HK-2 (cell line): Measurements from ENCODE around the gene PPP1R3G.
A peak's percentile ranks its signal among the peaks of the same experiment; 100 is the strongest.
"Not testable (repeated sequence)": the region's sequence is repeated elsewhere in the genome, so short reads cannot be mapped to it uniquely, and the experiment has no call there.

Source experiments
- DNase-seq: peaks from one replicate; pipeline ENCODE4 v3.0.0-alpha.2; 2018; ENCODE audit not compliant: unreplicated experiment

Gene PPP1R3G

DNA sequence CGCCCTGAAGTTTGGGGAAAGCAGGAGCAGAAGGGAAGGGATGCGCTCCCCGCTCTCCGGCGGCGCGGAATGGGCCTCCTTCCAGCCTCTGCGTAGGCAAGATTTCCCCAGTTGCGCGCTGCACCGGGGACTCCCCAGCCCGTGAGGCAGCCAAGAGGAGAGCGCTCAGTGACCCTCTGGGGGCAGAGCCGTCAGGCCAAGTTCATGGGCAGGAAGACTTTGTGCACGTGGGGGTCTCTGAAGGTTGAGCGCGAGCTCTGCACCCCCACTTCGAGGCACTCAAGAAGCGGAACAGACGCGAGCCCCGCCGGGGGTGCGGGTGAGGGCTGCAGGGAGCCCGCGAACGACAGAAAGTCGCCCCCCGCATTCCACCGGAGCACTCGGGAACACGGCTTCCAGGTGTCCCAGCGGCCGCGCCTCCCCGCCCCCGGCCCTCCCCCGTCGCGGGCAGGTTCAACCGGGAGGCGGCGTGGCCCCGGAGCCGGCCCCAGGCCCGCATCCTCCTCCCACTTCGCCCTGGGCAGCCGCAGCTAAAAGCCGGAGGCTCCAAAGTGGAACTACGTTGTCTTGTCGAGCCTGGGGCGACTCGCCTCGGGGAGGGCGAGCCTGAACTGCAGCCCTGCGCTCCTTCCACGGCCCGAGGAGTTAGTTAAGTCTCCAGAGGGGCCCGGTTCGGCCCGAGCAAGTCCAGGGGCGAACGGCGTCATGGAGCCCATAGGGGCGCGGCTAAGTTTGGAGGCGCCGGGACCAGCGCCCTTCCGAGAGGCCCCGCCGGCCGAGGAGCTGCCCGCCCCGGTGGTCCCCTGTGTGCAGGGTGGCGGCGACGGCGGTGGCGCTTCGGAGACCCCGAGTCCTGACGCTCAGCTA, at the start of gene PPP1R3G:
TSS of gene PPP1R3G (plus strand) at position 561 of the 867 bp plus-strand sequence. CDS start at position 706, 145 bp downstream.
- peak; percentile 76 for DNase-seq

DNA sequence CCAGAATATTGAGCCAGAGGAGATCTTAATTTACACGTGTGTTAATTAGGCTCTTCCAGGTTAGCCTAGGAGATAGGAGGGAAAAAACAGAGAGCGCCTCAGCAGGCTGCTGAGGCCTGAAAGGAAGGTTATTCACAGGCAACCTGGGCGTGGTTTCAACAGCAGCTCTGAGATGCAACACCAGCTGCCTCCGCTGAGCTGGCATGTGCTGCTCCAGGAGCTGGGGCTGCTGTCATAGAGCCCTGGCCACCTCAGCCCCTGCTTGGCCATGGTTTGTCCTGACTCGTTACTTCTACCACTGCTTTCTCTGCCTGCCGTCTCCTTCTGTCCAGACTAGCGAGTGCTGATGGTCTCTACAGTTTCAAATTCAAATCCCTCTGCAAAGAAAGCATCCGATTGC, 48.9 kb upstream of the PPP1R3G start:
- DNase-seq, result no peak

DNA sequence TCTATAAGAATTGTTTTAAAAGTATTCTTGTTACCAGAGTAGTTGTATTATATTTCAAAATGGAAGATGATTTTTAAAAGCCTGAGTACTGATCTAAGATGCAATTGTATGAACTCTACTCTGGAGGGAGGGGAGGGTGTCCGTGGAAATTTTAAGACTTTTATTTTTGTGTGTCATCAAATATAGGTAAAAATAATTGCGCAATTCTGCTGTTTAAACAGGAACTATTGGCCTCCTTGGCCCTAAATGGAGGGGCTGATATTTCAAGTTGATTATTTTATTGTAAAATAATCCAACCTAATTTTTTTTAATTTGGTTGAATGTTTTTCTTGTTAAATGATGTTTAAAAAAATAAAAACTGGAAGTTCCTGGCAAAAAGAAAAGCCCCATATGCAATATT, 43.2 kb upstream of the PPP1R3G start:
- no peak for DNase-seq

DNA sequence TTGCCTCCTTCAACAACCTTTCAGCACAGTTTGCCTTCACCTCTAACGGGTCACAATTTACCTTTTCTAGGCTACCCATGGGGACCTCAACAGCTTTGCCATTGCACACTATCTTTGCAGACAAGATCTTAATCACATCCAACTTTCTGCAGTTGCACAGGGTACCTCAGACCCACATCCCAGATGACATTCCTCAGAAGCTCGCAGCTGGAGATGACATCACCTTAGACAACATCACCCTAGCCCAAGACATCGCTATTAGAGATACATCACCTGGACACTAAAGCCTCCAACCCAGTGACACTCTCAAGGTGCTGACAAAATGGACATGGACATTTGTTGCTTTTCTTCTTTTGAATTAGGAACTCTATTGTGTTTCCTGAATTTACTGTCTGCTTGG, 42.7 kb upstream of the PPP1R3G start:
- no peak for DNase-seq

DNA sequence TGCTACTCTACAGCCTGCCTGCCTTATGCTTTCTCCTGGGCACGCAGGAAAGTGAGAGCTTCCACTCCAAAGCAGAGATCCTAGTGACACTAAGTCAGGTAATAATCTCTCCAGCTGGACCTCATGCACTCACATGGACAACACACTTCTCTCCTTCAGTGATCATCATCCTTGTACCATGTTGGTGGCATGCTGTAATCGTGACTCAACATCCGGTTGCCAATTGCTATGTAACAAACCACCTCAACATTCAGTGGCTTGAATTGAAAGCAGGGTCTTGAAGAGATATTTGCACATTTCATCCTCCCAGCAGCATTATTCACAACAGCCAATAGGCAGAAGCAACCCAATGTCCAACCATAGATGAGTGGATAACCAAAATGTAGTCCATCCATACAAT, 40.3 kb upstream of the PPP1R3G start:
- DNase-seq, result no peak

DNA sequence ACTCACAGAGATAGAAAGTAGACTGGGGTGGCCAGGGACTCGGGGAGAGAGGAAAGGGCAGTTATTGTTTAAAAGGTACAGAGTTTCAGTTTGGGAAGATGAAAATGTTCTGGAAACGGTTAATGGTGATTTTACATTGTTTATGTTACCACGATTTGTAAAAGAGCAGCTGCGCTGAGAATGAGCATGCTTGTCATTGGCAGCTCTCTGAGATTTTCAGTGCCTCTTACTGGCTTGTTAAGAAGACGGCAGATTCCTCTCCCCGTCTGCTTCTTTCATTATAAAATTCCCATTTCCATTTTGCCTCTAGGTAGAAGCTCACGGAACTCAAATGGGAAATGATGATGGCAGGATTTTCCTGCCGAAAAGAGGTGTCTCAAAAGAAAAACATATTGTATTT, 39.7 kb upstream of the PPP1R3G start:
- DNase-seq, result no peak

DNA sequence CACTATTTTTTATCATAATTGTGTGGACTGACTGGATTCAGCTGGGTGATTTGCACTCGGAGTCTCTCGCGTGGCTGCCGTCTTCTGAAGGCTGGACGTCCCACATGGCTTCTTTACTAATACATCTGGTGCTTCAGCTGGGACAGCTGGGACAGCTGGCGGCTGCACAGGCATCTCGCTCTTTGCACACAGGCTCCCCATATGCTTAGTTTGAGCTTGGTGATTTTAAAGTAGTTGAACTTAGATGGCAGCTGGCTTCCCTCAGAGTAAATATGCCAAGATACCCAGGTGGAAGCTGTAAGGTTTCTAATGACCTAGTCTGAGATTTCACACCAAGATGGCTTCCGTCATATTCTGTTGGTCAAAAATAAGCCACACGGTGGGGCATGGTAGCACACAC, 38.7 kb upstream of the PPP1R3G start:
- no peak for DNase-seq

DNA sequence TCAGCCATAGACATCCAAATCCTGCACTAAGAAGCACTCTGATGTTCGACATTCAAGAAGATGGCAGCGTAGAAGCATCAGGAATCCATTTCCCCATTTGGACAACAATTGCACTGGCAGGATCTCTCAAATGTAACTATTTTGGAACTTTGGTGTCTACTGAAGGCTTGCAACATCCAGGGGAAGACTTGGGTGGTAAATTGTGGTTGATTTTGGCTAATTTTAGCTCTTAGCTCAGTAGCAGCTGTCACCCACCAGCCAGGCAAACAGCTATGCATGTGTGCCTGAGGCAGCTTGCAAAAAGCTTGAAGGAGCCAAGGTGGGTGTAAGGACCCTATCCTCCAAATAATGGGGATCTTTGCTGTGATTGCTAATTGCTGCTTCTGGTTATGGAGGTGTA, 35.1 kb upstream of the PPP1R3G start:
- no peak for DNase-seq

DNA sequence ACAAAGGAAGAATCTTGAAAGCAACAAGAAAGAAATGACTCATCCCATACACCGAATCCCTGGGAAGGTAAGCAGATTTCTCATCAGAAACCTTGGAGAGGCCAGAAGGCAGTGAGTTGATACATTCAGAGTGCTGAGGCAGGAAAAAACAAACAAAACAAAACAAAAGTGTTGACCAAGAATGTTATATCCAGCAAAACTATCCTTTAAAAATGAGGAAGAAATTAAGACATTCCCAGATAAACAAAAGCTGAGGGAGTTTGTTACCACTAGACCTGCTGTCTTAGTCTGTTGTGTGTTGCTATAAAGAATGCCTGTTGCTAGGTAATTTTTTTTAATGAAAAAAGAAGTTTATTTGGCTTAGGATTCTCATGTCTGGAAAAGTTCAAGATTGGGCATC, 33.7 kb upstream of the PPP1R3G start:
- DNase-seq, result no peak

DNA sequence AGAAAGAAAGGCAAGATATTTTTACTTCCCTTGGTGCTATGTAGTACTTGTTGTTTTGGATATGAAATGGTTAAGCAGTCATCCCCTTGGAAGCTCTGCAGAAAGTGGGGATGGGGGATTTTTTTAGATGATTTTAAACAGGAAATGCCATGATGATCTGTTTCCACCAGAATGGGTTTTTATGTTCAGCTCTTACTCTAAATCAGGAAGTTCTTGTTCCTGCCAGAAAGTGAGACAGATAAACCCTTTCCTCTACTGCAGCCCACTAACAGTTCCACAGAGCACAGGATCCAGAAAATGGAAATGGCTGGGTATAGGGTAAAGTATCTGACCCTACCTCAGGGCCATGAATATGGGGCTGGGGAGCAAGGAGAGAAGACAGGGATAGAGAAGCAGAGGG, 32.1 kb upstream of the PPP1R3G start:
- no peak for DNase-seq

DNA sequence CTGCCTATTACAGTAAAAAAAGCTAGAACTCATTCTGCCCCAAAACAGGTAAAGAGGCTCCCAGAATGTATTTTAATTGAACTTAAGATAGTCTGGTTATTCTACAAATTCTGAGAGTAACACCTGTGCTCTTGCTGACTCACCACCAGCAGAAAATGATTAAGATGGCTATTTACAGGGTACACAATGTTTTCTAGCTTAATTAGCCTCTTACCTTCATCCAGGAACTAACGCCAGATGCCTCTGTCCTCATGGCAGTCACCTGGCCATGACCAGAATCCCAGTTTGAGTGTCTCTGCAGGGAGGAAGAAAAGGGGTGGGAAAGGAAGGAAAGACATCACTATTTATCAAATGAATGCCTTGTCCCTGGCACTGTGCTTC, 31.3 kb upstream of the PPP1R3G start:
- DNase-seq, result no peak

DNA sequence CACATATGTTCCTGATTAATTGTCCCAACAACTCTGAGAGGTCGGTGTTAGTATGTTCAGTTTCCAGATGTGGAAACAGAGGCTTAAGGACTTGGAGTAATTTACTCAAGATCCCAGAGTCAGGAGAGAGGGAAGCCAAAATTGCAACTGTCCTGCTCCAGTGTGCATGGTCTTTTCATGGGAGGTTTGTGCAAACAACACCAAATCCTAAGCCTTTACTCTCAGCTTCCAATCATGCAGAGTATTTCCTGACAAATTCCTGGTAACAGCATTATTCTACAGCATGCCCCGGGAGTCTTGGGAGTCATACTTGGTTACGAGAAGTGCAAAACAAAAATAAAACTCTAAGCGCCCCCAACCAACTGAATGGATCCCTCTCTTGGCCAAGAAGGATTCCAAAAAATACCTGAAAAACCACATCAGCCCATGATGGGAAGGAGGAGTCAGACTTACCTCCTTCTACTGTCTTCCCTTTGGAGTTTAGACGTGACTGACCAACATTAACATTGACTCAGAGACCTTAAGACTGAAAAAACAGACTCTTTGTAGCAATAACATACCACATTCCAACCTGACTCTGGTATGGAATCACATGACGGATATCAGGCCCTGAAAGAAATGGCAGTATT, 30.8 kb upstream of the PPP1R3G start:
- no peak for DNase-seq

DNA sequence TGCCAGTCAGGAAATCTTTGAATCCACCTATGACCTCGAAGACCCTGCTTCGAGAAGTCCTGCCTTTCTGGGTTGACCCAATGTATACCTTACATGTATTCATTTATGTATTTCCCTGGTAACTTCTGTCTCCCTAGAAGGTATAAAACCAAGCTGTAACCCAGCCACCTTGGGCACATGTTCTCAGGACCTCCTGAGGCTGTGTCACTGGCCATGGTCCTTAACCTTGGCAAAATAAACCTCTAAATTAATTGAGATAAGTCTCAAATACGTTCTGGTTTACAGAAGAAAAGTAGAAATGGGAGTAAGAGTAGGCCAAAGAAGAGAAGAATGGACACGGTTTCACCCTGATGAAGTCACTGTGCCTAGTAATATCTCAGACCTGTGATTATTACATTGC, 30.0 kb upstream of the PPP1R3G start:
- no peak for DNase-seq

DNA sequence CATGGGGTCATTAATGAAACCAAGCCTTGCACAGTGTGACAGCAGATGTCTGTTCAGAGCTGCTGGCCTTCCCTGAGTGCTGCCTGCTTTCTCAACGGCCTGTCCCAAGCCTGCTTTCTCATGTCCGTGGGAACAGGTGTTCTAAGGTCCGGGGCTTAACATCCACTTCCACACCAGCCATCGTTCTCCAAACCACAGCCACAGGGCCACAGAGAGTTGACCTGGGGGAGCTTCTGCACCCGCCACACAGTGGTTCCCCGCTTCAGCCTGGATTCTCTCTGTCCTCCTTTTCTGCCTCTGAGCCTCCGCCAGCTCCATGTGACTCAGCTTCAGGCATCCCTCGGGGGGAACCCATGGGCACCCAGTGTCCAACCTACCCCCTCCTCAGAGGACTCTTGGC, 26.9 kb upstream of the PPP1R3G start:
- no peak for DNase-seq

DNA sequence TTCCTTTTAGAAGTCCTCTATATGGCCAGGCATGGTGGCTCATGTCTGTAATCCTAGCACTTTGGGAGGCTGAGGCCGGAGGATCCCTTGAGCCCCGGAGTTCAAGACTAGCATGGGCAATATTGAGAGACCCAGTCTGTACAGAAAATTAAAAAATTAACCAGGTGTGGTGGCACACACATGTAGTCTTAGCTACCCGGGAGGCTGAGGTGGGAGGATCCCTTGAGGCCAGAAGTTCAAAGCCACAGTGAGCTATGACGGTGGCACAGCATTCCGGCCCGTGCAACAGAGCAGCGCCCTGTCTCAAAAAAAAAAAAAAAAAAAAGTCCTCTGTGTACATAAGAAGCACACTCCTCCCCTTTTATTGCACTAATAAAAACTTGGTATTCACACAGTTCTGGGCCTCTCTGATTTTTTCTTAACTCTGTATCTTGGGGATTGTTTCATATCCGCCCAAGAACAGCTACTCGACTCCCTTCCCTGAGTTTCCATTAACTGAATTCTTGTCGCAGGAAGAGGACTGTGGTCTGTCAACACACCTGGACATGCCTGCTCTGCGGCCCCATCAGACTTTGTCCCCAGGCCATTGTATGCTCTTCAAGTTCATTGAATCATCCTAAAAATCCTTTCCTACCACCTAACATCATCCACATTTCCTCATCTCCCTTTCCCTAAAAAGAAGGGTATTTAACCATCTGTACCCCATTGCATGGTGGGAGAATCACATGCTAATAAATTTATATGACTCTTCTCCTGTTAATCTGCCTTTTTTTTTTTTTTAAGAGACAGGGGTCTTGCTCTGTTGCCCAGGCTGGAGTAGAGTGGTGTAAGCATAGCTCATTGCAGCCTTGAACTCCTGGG, 25.9 kb upstream of the PPP1R3G start:
- no peak for DNase-seq

DNA sequence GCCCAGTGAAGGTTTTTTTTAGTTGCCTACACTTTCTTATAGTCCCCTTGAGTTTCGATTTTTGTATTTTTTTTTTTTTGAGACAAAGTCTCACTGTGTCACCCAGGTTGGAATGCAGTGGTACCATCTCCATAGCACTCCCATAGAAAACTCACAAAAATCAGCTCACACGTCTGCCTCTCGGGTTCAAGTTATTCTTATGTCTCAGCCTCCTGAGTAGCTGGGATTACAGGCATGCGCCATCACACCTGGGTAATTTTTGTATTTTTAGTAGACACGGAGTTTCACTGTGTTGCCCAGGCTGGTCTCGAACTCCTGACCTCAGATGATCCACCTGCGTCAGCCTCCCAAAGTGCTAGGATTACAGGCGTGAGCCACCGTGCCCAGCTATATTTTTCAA, 24.7 kb upstream of the PPP1R3G start:
- not testable (repeated sequence) for DNase-seq

DNA sequence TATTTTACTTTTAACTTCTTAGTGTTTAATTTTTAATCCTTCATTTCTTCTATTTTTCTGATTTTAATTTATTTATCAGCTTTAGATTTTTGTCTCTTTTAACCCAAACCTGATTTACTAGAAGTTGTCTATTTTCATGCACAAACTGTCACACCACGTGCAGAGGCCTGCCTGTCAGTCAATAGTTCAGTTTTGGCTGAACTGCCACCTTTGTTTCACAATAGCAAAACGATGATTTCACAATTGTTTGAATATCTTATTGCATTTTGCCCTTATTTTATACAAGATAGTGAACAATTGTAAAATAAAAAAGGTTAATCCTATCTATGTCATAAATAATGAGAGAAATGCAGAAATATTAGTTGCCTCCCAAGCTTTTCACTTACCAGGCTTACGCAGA, 24.0 kb upstream of the PPP1R3G start:
- DNase-seq, result no peak

DNA sequence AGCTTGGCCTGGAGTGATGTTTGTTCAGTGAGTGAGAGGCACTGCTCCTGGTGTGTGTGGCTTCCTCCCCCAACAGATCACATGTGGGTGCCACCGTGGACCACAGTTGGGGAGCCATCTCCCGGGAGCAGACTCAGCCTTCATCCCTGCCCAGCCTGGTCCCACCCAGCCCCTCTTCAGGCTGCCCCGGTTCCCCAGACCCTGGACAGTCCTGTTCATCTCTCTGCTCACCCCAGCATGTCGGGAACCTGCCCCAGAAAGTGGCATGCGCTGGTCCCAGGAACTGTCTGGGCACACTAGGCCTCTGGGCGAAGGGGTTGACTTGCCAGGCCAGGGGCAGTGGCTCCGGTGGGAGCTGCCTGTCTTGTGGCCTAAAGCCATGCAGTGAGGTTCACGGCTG, 21.5 kb upstream of the PPP1R3G start:
- no peak for DNase-seq

DNA sequence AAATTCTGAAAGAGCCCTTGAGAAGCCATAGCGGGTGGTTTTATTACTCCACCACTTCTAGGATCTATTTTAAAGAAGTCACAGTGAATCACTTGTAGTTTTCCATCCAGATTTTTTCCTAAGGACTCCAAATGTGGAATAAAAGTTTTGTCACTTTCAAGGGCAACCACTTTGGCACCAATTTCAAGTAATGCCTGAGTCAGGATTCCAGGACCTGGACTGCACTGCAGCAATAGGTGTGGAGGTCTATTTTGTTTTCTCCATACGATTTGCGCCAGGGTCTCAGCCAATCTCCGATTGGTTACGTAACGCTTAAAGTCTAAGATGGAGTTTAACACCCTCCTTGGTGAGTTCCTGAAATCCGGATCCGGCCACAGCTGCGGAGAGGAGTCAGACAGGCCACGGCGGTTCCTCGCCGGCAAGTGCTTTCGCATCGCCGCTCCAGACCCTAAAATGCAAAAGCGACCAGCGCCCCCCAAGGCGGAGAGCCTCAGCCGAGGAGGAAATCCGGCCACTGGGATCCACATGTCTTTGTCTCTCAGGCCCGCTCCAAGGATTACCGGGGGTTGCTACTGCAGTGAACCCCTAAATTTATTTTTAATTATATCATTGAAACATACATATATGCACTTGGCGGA, 18.6 kb upstream of the PPP1R3G start:
- DNase-seq, result no peak

DNA sequence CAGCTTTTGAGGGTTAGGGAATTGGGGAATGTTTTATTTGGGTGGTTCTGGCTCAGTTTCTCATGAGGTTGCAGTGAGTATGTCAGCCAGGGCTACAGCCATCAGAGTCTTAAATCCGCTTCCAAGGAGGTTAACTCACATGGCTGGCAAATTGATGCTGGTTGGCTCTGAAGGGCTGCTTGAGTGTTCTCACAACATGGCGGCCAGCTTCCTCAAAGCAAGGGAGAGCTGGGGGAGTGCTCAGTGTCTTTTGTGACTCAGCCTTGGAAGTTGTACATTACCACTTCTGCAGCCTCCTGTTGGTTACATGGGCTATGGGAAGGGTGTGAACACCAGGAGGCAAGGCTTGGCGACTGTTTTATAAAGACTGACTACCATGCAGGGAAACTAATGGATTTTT, 17.8 kb upstream of the PPP1R3G start:
- no peak for DNase-seq

DNA sequence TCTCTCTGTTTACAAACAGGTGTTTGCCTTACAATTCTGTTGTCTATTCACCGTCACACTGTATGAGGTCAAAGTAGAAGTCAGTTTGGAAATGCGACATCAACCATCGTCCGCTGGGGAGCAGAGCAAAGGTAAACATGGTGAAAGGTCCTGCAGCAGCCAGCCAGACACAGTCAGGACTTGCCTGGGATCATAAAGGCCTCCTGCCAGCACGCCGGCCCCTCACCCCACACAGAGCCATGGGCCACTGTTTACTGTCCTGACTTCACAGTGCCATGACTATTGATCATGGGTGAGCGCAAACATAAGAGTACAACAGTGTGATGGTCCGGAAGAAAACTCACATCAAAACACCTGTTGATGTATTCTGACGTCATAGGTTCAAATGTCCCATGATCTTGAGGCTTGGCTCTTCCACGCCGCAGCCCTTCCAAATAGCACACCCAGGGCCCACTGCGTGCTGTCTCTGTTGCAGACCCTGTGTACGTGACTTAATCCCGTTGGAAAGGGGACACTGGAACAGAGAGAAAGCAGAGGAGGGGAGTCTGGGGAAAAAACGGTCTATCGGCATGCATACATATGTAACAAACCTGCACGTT, 16.9 kb upstream of the PPP1R3G start:
- DNase-seq, result no peak

DNA sequence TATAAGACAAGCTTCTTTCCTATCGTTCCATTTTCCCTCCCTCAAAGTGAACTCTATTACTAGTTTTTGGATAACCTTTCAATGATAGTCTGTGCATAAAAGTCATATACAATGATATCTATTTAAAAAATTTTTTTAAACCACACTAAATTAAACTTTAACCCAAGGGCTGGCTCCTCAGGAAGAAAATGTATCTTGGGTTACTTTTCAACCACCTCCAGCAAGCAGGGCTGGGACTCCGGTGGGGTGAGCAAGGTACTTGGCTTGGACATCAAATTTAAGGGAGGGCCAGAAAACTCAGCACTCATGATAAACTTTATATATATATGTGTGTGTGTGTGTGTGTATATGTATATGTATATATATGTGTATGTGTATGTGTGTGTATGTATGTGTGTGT, 13.9 kb upstream of the PPP1R3G start:
- DNase-seq, result no peak
